GM21390 (cell line): Measurements from ENCODE around the gene HMX1.

Experiments
- ATAC-seq: cut with Tn5 transposase; IDR thresholded peaks from one replicate; pipeline ENCODE4 v1.9.1; 2021; ENCODE audit not compliant: unreplicated experiment

Gene HMX1

GRCh38 chr4:8842614-8843013 lies 29.0 kb downstream of the HMX1 start:
- ATAC-seq, result no peak

- ATAC-seq, result no peak
Observed at GRCh38 chr4:8841678-8842268, 29.9 kb downstream of the HMX1 start.

- ATAC-seq, result no peak
Observed at GRCh38 chr4:8840816-8841455, 30.7 kb downstream of the HMX1 start.

- ATAC-seq, result no peak
Observed at GRCh38 chr4:8840006-8840793, 31.4 kb downstream of the HMX1 start.

GRCh38 chr4:8838961-8839431 lies 32.6 kb downstream of the HMX1 start:
- no peak for ATAC-seq

GRCh38 chr4:8838296-8838960 lies 33.2 kb downstream of the HMX1 start:
- no peak for ATAC-seq

GRCh38 chr4:8837181-8837841 lies 34.3 kb downstream of the HMX1 start:
- no peak for ATAC-seq

- no peak for ATAC-seq
Observed at GRCh38 chr4:8836664-8837171, 34.9 kb downstream of the HMX1 start.

- ATAC-seq, result no peak
Observed at GRCh38 chr4:8835521-8836365, 35.9 kb downstream of the HMX1 start.

GRCh38 chr4:8834681-8835220 lies 36.9 kb downstream of the HMX1 start:
- ATAC-seq, result no peak

- no peak for ATAC-seq
Observed at GRCh38 chr4:8832113-8832915, 39.3 kb downstream of the HMX1 start.

- no peak for ATAC-seq
Observed at GRCh38 chr4:8831221-8832112, 40.2 kb downstream of the HMX1 start.

- ATAC-seq, result no peak
Observed at GRCh38 chr4:8830611-8831200, 40.9 kb downstream of the HMX1 start.

- no peak for ATAC-seq
Observed at GRCh38 chr4:8830056-8830455, 41.6 kb downstream of the HMX1 start.

GRCh38 chr4:8829584-8829983 lies 42.1 kb downstream of the HMX1 start:
- no peak for ATAC-seq

- ATAC-seq, result no peak
Observed at GRCh38 chr4:8828869-8829268, 42.8 kb downstream of the HMX1 start.

GRCh38 chr4:8821151-8821950 lies 50.3 kb downstream of the HMX1 start:
- no peak for ATAC-seq
